MCF 10A (cell line): ENCODE results near the gene TNFRSF6B. TPM values are rescaled to one million over a fixed set of nuclear protein-coding genes. Genes with fewer than 3 reads are reported as not detected.
"Not testable (repeated sequence)": the region's sequence is repeated elsewhere in the genome, so short reads cannot be mapped to it uniquely, and the experiment has no call there.

Experiments used
- BruUV-seq: library from RNA; stranded (reverse); fragments of 400-500 nt; replicated peaks from 2 replicates; lab custom pipeline; 2021; lab: Mats Ljungman, UMichigan
- CTCF ChIA-PET: fragments of 300-600 bp; sonication (Branson Sonifier 250); formaldehyde crosslinking; extraction: SDS; loops from one replicate; lab custom pipeline; 2021; ENCODE audit warnings: antibody characterized with exemption, inconsistent platforms; lab: Yijun Ruan, JAX
- POLR2A ChIA-PET: fragments of 300-600, 350-650 bp; sonication (Branson Sonifier 250); formaldehyde crosslinking; extraction: SDS; loops from one replicate; lab custom pipeline; 2020; ENCODE audit warnings: antibody characterized with exemption, inconsistent platforms; lab: Yijun Ruan, JAX
- DNase-seq: peaks from one replicate; pipeline ENCODE4 v3.0.0-alpha.2; 2018; ENCODE audit not compliant: unreplicated experiment
- H3K27ac Mint-ChIP-seq: one replicate; pipeline ENCODE4 v1.8.0; 2022; ENCODE audit warnings: mild to moderate bottlenecking, low read depth, mixed read lengths; ENCODE audit not compliant: unreplicated experiment
- H3K27me3 Mint-ChIP-seq: one replicate; pipeline ENCODE4 v1.8.0; 2022; ENCODE audit warnings: mixed read lengths; ENCODE audit not compliant: insufficient read depth, unreplicated experiment
- H3K36me3 Mint-ChIP-seq: one replicate; pipeline ENCODE4 v1.8.0; 2022; ENCODE audit warnings: mild to moderate bottlenecking, moderate library complexity, mixed read lengths; ENCODE audit not compliant: insufficient read depth, unreplicated experiment
- H3K4me1 Mint-ChIP-seq: one replicate; pipeline ENCODE4 v1.8.0; 2022; ENCODE audit warnings: mixed read lengths; ENCODE audit not compliant: insufficient read depth, unreplicated experiment
- H3K4me3 Mint-ChIP-seq: one replicate; pipeline ENCODE4 v1.8.0; 2022; ENCODE audit warnings: mild to moderate bottlenecking, moderate library complexity, mixed read lengths; ENCODE audit not compliant: unreplicated experiment
- H3K9me3 Mint-ChIP-seq: one replicate; pipeline ENCODE4 v1.8.0; 2022; ENCODE audit warnings: mixed read lengths; ENCODE audit not compliant: unreplicated experiment
- CTCF ChIP-seq: fragments of 200-600 bp; IDR thresholded peaks from one replicate; pipeline ENCODE4 v1.8.0; 2022; ENCODE audit warnings: antibody characterized with exemption, mild to moderate bottlenecking; ENCODE audit not compliant: unreplicated experiment
- intact Hi-C: fragments of 100-400 bp; cut with micrococcal nuclease; formaldehyde crosslinking; loops from 2 replicates; pipeline ENCODE4 v1.14.1; 2022
- total RNA-seq: library from RNA; stranded (reverse); gene quantifications from 2 replicates; pipeline ENCODE4 v1.2.3, GENCODE V29; 2022

TNFRSF6B gene
- total RNA-seq, 1 experiment from 2014 or later = 24.4 TPM

GRCh38 chr20:63730189-63730733 is 33.8 kb downstream of the TNFRSF6B start:
- POLR2A ChIA-PET, H3K4me3 Mint-ChIP-seq, BruUV-seq, H3K27ac Mint-ChIP-seq, H3K9me3 Mint-ChIP-seq, CTCF ChIA-PET, DNase-seq, H3K4me1 Mint-ChIP-seq, intact Hi-C loops, H3K27me3 Mint-ChIP-seq: not testable (repeated sequence)
- H3K36me3 Mint-ChIP-seq = peaks cover 28% of the 10 kb centered on the region

DNA sequence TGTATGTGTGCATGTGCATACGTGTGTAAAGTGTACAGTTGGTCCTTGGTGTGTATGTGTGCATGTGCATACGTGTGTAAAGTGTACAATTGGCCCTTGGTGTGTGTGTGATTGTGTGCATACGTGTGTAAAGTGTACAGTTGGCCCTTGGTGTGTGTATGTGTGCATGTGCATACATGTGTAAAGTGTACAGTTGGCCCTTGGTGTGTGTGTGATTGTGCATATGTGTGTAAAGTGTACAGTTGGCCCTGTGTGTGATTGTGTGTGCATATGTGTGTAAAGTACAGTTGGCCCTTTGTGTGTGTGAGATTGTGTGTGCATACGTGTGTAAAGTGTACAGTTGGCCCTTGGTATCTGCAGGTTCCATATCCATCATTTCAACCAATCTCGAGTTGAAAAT is 35.0 kb downstream of the TNFRSF6B start:
- CTCF ChIA-PET = no interaction called here
- Mint-ChIP-seq H3K36me3 (peaks cover 33% of the 10 kb centered on the region), H3K4me3 (no peak overlapping the region), H3K27ac (no peak overlapping the region), H3K9me3 (no peaks in the 10 kb centered on the region), H3K27me3 (no peaks in the 10 kb centered on the region), H3K4me1 (no peaks in the 10 kb centered on the region)
- no peak for TF ChIP-seq CTCF
- intact Hi-C loops = no loop called here
- BruUV-seq = no TSS peak
- no peak for DNase-seq
- POLR2A ChIA-PET = no interaction called here

DNA sequence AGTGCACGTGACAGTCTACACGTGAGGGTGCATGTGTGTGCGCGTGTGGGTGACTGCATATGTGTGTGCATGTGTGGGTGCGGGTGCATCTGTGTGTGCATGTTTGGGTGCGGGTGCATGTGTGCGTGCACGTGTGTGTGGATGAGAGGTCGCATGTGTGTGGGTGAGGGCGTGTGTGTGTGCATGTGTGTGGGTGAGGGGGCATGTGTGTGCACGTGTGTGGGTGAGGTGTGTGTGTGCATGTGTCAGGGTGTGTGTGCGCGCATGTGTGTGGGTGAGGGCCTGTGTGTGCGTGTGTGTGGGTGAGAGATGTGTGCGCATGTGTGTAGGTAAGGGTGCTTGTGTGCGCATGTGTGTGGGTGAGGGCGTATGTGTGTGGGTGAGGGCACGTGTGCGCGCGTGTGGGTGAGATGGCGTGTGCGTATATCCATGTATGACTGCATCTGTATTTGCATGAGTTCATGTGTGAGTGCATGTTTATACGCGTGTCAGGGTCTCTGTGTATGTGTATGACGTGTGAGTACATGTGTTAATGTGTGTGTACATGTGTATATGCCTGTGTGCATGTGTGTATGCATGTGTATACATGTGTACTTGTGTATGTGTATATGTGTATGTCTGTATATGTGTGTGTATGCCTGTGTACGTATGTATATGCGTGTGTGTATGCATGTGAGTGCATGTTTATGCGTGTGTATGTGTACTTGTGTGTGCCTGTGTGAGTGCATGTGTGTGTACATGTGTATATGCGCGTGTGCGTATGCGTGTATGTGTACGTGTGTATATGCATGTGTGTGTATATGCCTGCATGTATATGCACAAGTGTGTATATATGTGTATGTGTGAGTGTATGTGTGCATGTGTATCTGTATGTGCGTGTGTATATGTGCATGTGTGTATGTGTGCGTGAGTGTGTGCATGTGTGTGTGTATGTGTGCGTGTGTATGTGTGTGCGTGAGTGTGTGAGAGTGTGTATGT is 36.0 kb downstream of the TNFRSF6B start:
- Mint-ChIP-seq H3K9me3 (no peaks in the 10 kb centered on the region), H3K36me3 (peaks cover 28% of the 10 kb centered on the region), H3K4me3 (no peak overlapping the region), H3K27ac (no peak overlapping the region), H3K27me3 (no peaks in the 10 kb centered on the region), H3K4me1 (no peaks in the 10 kb centered on the region)
- no peak for DNase-seq
- no peak for TF ChIP-seq CTCF
- intact Hi-C loops = no loop called here
- CTCF ChIA-PET = no interaction called here
- POLR2A ChIA-PET = interaction anchor here (1.8 kb wide), 1 partner anchor 25 kb away, joined by 5 read pairs; the partner anchor contains the start of genes ARFRP1 and ZGPAT
- BruUV-seq = no TSS peak

- Mint-ChIP-seq H3K36me3 (peaks cover 26% of the 10 kb centered on the region), H3K27me3 (no peaks in the 10 kb centered on the region), H3K9me3 (no peaks in the 10 kb centered on the region), H3K4me3 (no peak overlapping the region), H3K4me1 (no peaks in the 10 kb centered on the region), H3K27ac (no peak overlapping the region)
- CTCF ChIA-PET = no interaction called here
- TF ChIP-seq CTCF = no peak
- intact Hi-C loops = no loop called here
- DNase-seq = no peak
- no TSS peak for BruUV-seq
- POLR2A ChIA-PET = interaction anchor here (1.8 kb wide), 1 partner anchor 25 kb away, joined by 5 read pairs; the partner anchor contains the start of genes ARFRP1 and ZGPAT
These were observed 36.7 kb downstream of the TNFRSF6B start for GRCh38 chr20:63733117-63733516.
